K562 (cell line): ENCODE data around the gene TMEM117. TPM values are rescaled to one million over a fixed set of nuclear protein-coding genes. Genes with fewer than 3 reads are reported as not detected.

Source experiments
- ATAC-seq: fragments of 200-7000 bp; cut with Tn5 transposase; 3 replicates; pipeline ENCODE4 v1.9.1; 2020; ENCODE audit warnings: moderate library complexity
- BruUV-seq: library from RNA; stranded (reverse); fragments of 400-500 nt; replicated peaks from 2 replicates; lab custom pipeline; 2021; lab: Mats Ljungman, UMichigan
- CTCF ChIA-PET: fragments of 300-600 bp; formaldehyde crosslinking; extraction: SDS; loops from one replicate; lab custom pipeline; 2021; ENCODE audit warnings: low intra/inter-chr PET ratio; lab: Yijun Ruan, JAX
- POLR2A ChIA-PET: fragments of 300-600, 350-650 bp; sonication (Branson Sonifier 250); formaldehyde crosslinking; extraction: SDS; loops from one replicate; lab custom pipeline; 2021; ENCODE audit warnings: antibody characterized with exemption, inconsistent platforms; lab: Yijun Ruan, JAX
- DNase-seq, 4 experiments: peaks; one replicate each; pipeline versions ENCODE4 v3.0.0 to v3.0.0-alpha.2; 2011 to 2018; ENCODE audit warnings: low spot score in 3 of 4, mixed read lengths in 3 of 4; ENCODE audit errors: extremely low read depth in 1 of 4
- FAIRE-seq: peaks from 2 replicates; lab custom pipeline; 2011; peaks lifted over from hg19 to GRCh38; lab: Jason Lieb, UNC
- H2AFZ ChIP-seq: 2 replicates; pipeline ENCODE4 v1.6.0; 2011; ENCODE audit warnings: low read depth, low read length, control low read depth, inconsistent platforms
- H3K27ac ChIP-seq: fragments of 200-600 bp; 3 replicates; pipeline ENCODE4 v1.8.0; 2011; ENCODE audit warnings: low read depth, mild to moderate bottlenecking, control low read depth, inconsistent platforms, low read length, moderate library complexity, mixed read lengths; ENCODE audit errors: extremely low read depth
- H3K27me3 ChIP-seq, 2 experiments: fragments of 300-600 bp in 1 of 2; 2 replicates in 1 of 2; 3 replicates in 1 of 2; pipeline versions ENCODE4 v1.6.0 to v1.8.0; 2011; ENCODE audit warnings: inconsistent platforms in 2 of 2, low read length in 2 of 2, mild to moderate bottlenecking in 1 of 2, mixed read lengths in 1 of 2, moderate library complexity in 1 of 2; ENCODE audit not compliant: control insufficient read depth in 2 of 2, insufficient read depth in 2 of 2
- H3K36me3 ChIP-seq: fragments of 300-600 bp; 3 replicates; pipeline ENCODE4 v1.8.0; 2011; ENCODE audit warnings: mild to moderate bottlenecking, low read length, inconsistent platforms; ENCODE audit not compliant: control insufficient read depth, insufficient read depth
- H3K4me1 ChIP-seq, 2 experiments: fragments of 200-600 bp in 1 of 2; replicated peaks in 1 of 2; 2 replicates in 1 of 2; 3 replicates in 1 of 2; pipeline versions ENCODE4 v1.5.1 to v1.8.0; 2011; ENCODE audit warnings: inconsistent platforms in 2 of 2, low read length in 2 of 2, mild to moderate bottlenecking in 1 of 2, mixed read lengths in 1 of 2, moderate library complexity in 1 of 2; ENCODE audit not compliant: control insufficient read depth in 2 of 2, insufficient read depth in 2 of 2
- H3K4me2 ChIP-seq: 2 replicates; pipeline ENCODE4 v1.6.1; 2011; ENCODE audit warnings: low read length, control low read depth, inconsistent platforms, mixed read lengths; ENCODE audit not compliant: insufficient read depth
- H3K4me3 ChIP-seq: fragments of 200-600 bp; sonication (generic), shearing (Covaris generic); 2 replicates; pipeline ENCODE4 v1.5.1; 2016; ENCODE audit warnings: control low read depth, inconsistent platforms
- H3K79me2 ChIP-seq: fragments of 200-600 bp; 3 replicates; pipeline ENCODE4 v1.8.0; 2011; ENCODE audit warnings: low read length, inconsistent platforms; ENCODE audit not compliant: control insufficient read depth, insufficient read depth
- H3K9ac ChIP-seq, 2 experiments: 2 replicates each; pipeline versions ENCODE4 v1.6.0 to v1.6.1; 2011; ENCODE audit warnings: low read depth in 2 of 2, low read length in 2 of 2, control low read depth in 1 of 2, inconsistent platforms in 1 of 2, mild to moderate bottlenecking in 1 of 2, mixed read lengths in 1 of 2; ENCODE audit not compliant: insufficient read depth in 1 of 2
- H3K9me1 ChIP-seq: one replicate; pipeline ENCODE4 v1.6.0; 2011; ENCODE audit warnings: inconsistent platforms, mild to moderate bottlenecking, low read length, moderate library complexity; ENCODE audit not compliant: control insufficient read depth, insufficient read depth
- H3K9me3 ChIP-seq: replicated peaks from 2 replicates; pipeline ENCODE4 v1.5.1; 2011; ENCODE audit warnings: low read depth, low read length, inconsistent platforms; ENCODE audit not compliant: control insufficient read depth, insufficient read depth
- H4K20me1 ChIP-seq: replicated peaks from 2 replicates; pipeline ENCODE4 v1.6.1; 2011; ENCODE audit warnings: low read length, inconsistent platforms, mixed read lengths; ENCODE audit not compliant: control insufficient read depth, insufficient read depth
- ARHGAP35 ChIP-seq: fragments of 450-650 bp; IDR thresholded peaks from 2 replicates; pipeline ENCODE4 v1.6.1; 2018; ENCODE audit not compliant: partially characterized antibody
- NFE2 ChIP-seq: IDR thresholded peaks from 2 replicates; pipeline ENCODE4 v1.6.1; 2014; ENCODE audit warnings: antibody characterized with exemption, low read depth
- SFPQ ChIP-seq: fragments of 200-400 bp; formaldehyde crosslinking; IDR thresholded peaks from 2 replicates; pipeline ENCODE4 v1.6.1; 2017; ENCODE audit warnings: mild to moderate bottlenecking, low read depth, low read length, moderate library complexity
- SUPT5H ChIP-seq: fragments of 450-650 bp; IDR thresholded peaks from 2 replicates; pipeline ENCODE4 v1.6.1; 2016
- ZSCAN32 ChIP-seq: fragments of 450-650 bp; formaldehyde crosslinking; IDR thresholded peaks from 2 replicates; pipeline ENCODE4 v1.4.0; 2020; ENCODE audit warnings: mild to moderate bottlenecking, moderate library complexity
- WGBS: fragments of 100-300 bp; shearing (Covaris generic); methylation state at CpG from one replicate; pipeline ENCODE4 v1.1.6; 2016; ENCODE audit warnings: low coverage, mixed read lengths; ENCODE audit not compliant: insufficient coverage; ENCODE audit errors: missing lambda C conversion rate; 5-methylcytosine and 5-hydroxymethylcytosine counted together
- in situ Hi-C: fragments of 300-500 bp; cut with MboI; formaldehyde crosslinking; loops from 4 replicates; pipeline ENCODE4 v1.15.0; 2018; ENCODE audit warnings: inconsistent platforms, mixed read lengths
- intact Hi-C: fragments of 100-400 bp; cut with micrococcal nuclease; formaldehyde crosslinking; loops from 2 replicates; pipeline ENCODE4 v1.14.2; 2022
- polyA plus RNA-seq, 8 experiments: library from polyadenylated mRNA; depleted of rRNA in 4 of 8; stranded (reverse) in 5 of 8; unstranded in 3 of 8; fragments of >200 nt; fragmentation: Nextera tagmentation in 2 of 8; fragmentation: Illumina TruSeq in 1 of 8; extraction: Ambion mirVana in 2 of 8; extraction: Trizol in 1 of 8; gene quantifications; 2 replicates each; pipeline versions ENCODE4 v1.2.1 to v1.2.3, GENCODE V29; 2011 to 2014; ENCODE audit warnings: inconsistent platforms in 1 of 8, missing spikeins in 1 of 8
- total RNA-seq, 7 experiments: library from RNA; depleted of rRNA in 6 of 7; stranded (reverse); fragments of >200 nt in 6 of 7; fragmentation: Illumina TruSeq in 2 of 7; extraction: Trizol in 2 of 7; gene quantifications; 2 replicates each; pipeline versions ENCODE4 v1.2.1 to v1.2.3, GENCODE V29; 2011 to 2021; ENCODE audit warnings: low replicate concordance in 1 of 7

Gene TMEM117
- total and polyA plus RNA-seq, 9 of the 15 experiments (the other 6 are each of a cell fraction or from before 2014, with no cell fraction given): 0.31 to 2.8 (median 1.0) TPM

DNA sequence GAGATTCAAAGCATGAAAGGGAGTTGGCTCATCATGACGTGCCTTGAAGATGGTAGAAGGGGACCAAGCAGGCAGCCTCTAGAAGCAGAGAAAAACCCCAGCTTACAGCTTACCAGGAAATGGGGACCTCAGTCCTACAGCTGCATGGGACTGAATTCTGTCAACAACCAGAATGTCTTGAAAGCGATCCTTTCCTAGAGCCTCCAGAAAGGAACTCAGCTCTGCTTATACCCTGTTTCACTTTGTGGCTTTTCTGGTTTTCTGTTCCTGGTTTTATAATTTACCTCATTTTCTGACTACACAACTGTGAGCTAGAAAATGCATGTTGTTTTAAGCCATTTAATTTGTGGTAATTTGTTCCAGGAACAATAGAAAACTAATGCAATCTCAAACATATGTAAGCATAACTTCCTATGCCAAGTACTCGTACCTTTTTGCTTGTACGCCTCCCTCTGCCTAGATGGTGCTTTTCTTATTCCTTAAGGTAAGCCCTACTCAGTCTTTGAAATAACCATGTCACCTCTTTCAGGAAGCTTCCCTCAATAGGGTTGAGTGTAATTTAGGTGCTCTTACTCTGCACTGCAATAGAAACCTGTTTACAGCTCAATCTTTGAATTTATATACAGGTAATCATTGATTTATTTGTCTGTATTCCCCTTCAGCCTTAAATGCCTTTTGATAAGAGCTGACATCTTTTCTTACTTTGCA lies 348.8 kb downstream of the TMEM117 start:
- Histone ChIP-seq H3K79me2 (no peaks in the 10 kb centered on the region), H3K4me3 (no peak overlapping the region), H3K9ac (no peak overlapping the region), H4K20me1 (no peaks in the 10 kb centered on the region), H3K9me3 (no peaks in the 10 kb centered on the region), H2AFZ (no peak overlapping the region), H3K4me2 (no peak overlapping the region), H3K36me3 (no peaks in the 10 kb centered on the region), H3K9me1 (no peaks in the 10 kb centered on the region), H3K27ac (no peak overlapping the region), H3K27me3 (no peaks in the 10 kb centered on the region), H3K4me1 (no peaks in the 10 kb centered on the region)
- ATAC-seq (no peak), DNase-seq (no peak), FAIRE-seq (no peak)
- no TSS peak for BruUV-seq
- intact Hi-C loops (no loop called here), in situ Hi-C loops (no loop called here)
- ChIA-PET CTCF (no interaction called here), POLR2A (no interaction called here)
- 0% methylated on average over 4 of the region's 4 CpGs for WGBS
- TF ChIP-seq SFPQ (no peak), ARHGAP35 (no peak), ZSCAN32 (CRISPR knock-in tag) (no peak), NFE2 (no peak), SUPT5H (no peak)
